IMR-90 (cell line): ENCODE measurements around the gene TMEM38B.
"Not testable (repeated sequence)": the region's sequence is repeated elsewhere in the genome, so short reads cannot be mapped to it uniquely, and the experiment has no call there.

Experiments
- CTCF ChIP-seq: conservative IDR thresholded peaks from 2 replicates; pipeline ENCODE4 v1.5.1; 2012; ENCODE audit warnings: mild to moderate bottlenecking, low read depth, low read length, improper control_type of control experiment
- POLR2A ChIP-seq: IDR thresholded peaks from 2 replicates; pipeline ENCODE4 v1.6.1; 2012; ENCODE audit warnings: mild to moderate bottlenecking, low read depth, low read length

GRCh38 chr9:105783495-105783872 is 89.1 kb downstream of the TMEM38B start:
- TF ChIP-seq POLR2A, CTCF: not testable (repeated sequence)
